HepG2 (cell line): ENCODE results near the gene CCND1. TPM values are rescaled to one million over a fixed set of nuclear protein-coding genes. Genes with fewer than 3 reads are reported as not detected.

Experiments used
- ARHGAP35 ChIP-seq: sonication (generic); formaldehyde crosslinking; IDR thresholded peaks from 2 replicates; pipeline ENCODE4 v1.9.0; 2022; ENCODE audit warnings: mild to moderate bottlenecking, inconsistent platforms, moderate library complexity, missing genetic modification reagents, borderline replicate concordance
- ASH2L ChIP-seq: fragments of 300-600, 200-600 bp; sonication (generic); IDR thresholded peaks from 2 replicates; pipeline ENCODE4 v1.7.0; 2017; ENCODE audit warnings: low read depth, mild to moderate bottlenecking, moderate library complexity, mixed read lengths, low read length; ENCODE audit not compliant: insufficient read length
- CEBPG ChIP-seq: IDR thresholded peaks from 2 replicates; pipeline ENCODE4 v1.6.1; 2016
- FOSL2 ChIP-seq: sonication (generic); formaldehyde crosslinking; IDR thresholded peaks from 2 replicates; pipeline ENCODE4 v1.4.0; 2020; ENCODE audit warnings: missing genetic modification reagents
- HCFC1 ChIP-seq: fragments of 150-350 bp; IDR thresholded peaks from 2 replicates; pipeline ENCODE4 v1.6.1; 2014; ENCODE audit warnings: low read depth, low read length
- HMGA1 ChIP-seq: sonication (generic); formaldehyde crosslinking; conservative IDR thresholded peaks from 2 replicates; pipeline ENCODE4 v1.4.0; 2020; ENCODE audit warnings: missing genetic modification reagents
- IKZF4 ChIP-seq: sonication (generic); formaldehyde crosslinking; IDR thresholded peaks from 2 replicates; pipeline ENCODE4 v1.5.1; 2020; ENCODE audit warnings: borderline replicate concordance, mild to moderate bottlenecking, low read depth, missing genetic modification reagents; ENCODE audit errors: not compliant biosample characterization
- PBX3 ChIP-seq: sonication (generic); formaldehyde crosslinking; IDR thresholded peaks from 2 replicates; pipeline ENCODE4 v1.8.1; 2023; ENCODE audit warnings: missing genetic modification reagents, inconsistent platforms, borderline replicate concordance
- PREB ChIP-seq: sonication (generic); formaldehyde crosslinking; IDR thresholded peaks from 2 replicates; pipeline ENCODE4 v1.4.0; 2020; ENCODE audit warnings: missing genetic modification reagents
- PRMT3 ChIP-seq: sonication (generic); formaldehyde crosslinking; IDR thresholded peaks from 2 replicates; pipeline ENCODE4 v1.8.1; 2022; ENCODE audit warnings: low read depth, mild to moderate bottlenecking, moderate library complexity, missing genetic modification reagents, borderline replicate concordance
- RXRB ChIP-seq: IDR thresholded peaks from 2 replicates; pipeline ENCODE4 v1.6.1; 2016; ENCODE audit warnings: borderline replicate concordance, missing genetic modification reagents, missing compliant biosample characterization
- SMARCE1 ChIP-seq: fragments of 450-650 bp; IDR thresholded peaks from 2 replicates; pipeline ENCODE4 v1.6.1; 2017; ENCODE audit warnings: borderline replicate concordance
- SNAPC2 ChIP-seq: sonication (generic); formaldehyde crosslinking; IDR thresholded peaks from 2 replicates; pipeline ENCODE4 v1.8.1; 2022; ENCODE audit warnings: mild to moderate bottlenecking, missing genetic modification reagents
- TCF7 ChIP-seq: sonication (generic); IDR thresholded peaks from 2 replicates; pipeline ENCODE4 v1.6.1; 2016; ENCODE audit warnings: antibody characterized with exemption, low read depth
- TOE1 ChIP-seq: sonication (generic); formaldehyde crosslinking; IDR thresholded peaks from 2 replicates; pipeline ENCODE4 v1.4.0; 2020; ENCODE audit warnings: mild to moderate bottlenecking, missing genetic modification reagents
- ZFP36L2 ChIP-seq: sonication (generic); formaldehyde crosslinking; IDR thresholded peaks from 2 replicates; pipeline ENCODE4 v1.4.0; 2020; ENCODE audit warnings: missing genetic modification reagents
- ZMYM3 ChIP-seq: sonication (generic); formaldehyde crosslinking; IDR thresholded peaks from 2 replicates; pipeline ENCODE4 v1.5.1; 2020; ENCODE audit warnings: mild to moderate bottlenecking, missing genetic modification reagents
- ZNF205 ChIP-seq: IDR thresholded peaks from 2 replicates; pipeline ENCODE4 v1.6.1; 2018; ENCODE audit warnings: missing biosample characterization, missing genetic modification reagents
- ZNF260 ChIP-seq: sonication (generic); formaldehyde crosslinking; IDR thresholded peaks from 2 replicates; pipeline ENCODE4 v1.4.0; 2020; ENCODE audit warnings: missing genetic modification reagents, low read depth, mild to moderate bottlenecking, borderline replicate concordance
- ZNF382 ChIP-seq: sonication (generic); formaldehyde crosslinking; IDR thresholded peaks from 2 replicates; pipeline ENCODE4 v1.5.0; 2020; ENCODE audit warnings: missing genetic modification reagents, mild to moderate bottlenecking, borderline replicate concordance
- ZNF724P ChIP-seq: sonication (generic); formaldehyde crosslinking; IDR thresholded peaks from 2 replicates; pipeline ENCODE4 v1.8.0; 2022; ENCODE audit warnings: missing genetic modification reagents, borderline replicate concordance
- ZNF766 ChIP-seq: sonication (generic); formaldehyde crosslinking; IDR thresholded peaks from 2 replicates; pipeline ENCODE4 v1.5.0; 2020; ENCODE audit warnings: missing genetic modification reagents, borderline replicate concordance
- ZSCAN12 ChIP-seq: sonication (generic); formaldehyde crosslinking; IDR thresholded peaks from 2 replicates; pipeline ENCODE4 v1.9.0; 2021; ENCODE audit warnings: mild to moderate bottlenecking, missing genetic modification reagents
- polyA plus RNA-seq, 8 experiments: library from polyadenylated mRNA; depleted of rRNA in 3 of 8; stranded (reverse) in 7 of 8; unstranded in 1 of 8; fragments of >200 nt; fragmentation: Illumina TruSeq in 4 of 8; extraction: Trizol in 4 of 8; gene quantifications; 2 replicates each; pipeline versions ENCODE4 v1.2.1 to v1.2.3, GENCODE V29; 2011 to 2016; ENCODE audit warnings: low read depth in 4 of 8, missing spikeins in 1 of 8, mixed read lengths in 1 of 8; ENCODE audit not compliant: insufficient read depth in 1 of 8
- total RNA-seq, 5 experiments: library from RNA; depleted of rRNA; stranded (reverse); fragments of >200 nt; fragmentation: Illumina TruSeq; extraction: Trizol; gene quantifications; 2 replicates each; pipeline ENCODE4 v1.2.3, GENCODE V29; 2016; ENCODE audit warnings: low read depth in 1 of 5
- TF ChIP-seq, protein P1 (sequence below): sonication (generic); formaldehyde crosslinking; IDR thresholded peaks from 2 replicates; pipeline ENCODE4 v1.4.0; 2020; ENCODE audit warnings: missing genetic modification reagents
- TF ChIP-seq, protein P2 (sequence below): sonication (generic); formaldehyde crosslinking; IDR thresholded peaks from 2 replicates; pipeline ENCODE4 v1.8.0; 2022; ENCODE audit warnings: missing genetic modification reagents, mild to moderate bottlenecking, moderate library complexity, borderline replicate concordance

Gene CCND1
- total and polyA plus RNA-seq, 2 of the 13 experiments (the other 11 are each of a cell fraction or from before 2014, with no cell fraction given) = 107 to 136 TPM

DNA sequence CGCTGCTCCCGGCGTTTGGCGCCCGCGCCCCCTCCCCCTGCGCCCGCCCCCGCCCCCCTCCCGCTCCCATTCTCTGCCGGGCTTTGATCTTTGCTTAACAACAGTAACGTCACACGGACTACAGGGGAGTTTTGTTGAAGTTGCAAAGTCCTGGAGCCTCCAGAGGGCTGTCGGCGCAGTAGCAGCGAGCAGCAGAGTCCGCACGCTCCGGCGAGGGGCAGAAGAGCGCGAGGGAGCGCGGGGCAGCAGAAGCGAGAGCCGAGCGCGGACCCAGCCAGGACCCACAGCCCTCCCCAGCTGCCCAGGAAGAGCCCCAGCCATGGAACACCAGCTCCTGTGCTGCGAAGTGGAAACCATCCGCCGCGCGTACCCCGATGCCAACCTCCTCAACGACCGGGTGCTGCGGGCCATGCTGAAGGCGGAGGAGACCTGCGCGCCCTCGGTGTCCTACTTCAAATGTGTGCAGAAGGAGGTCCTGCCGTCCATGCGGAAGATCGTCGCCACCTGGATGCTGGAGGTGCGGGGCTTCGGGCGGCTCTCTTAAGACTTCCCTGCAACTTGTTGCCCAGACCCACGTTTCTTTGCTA lies at the start of gene CCND1 (continued):
- TF ChIP-seq, protein P1, sequence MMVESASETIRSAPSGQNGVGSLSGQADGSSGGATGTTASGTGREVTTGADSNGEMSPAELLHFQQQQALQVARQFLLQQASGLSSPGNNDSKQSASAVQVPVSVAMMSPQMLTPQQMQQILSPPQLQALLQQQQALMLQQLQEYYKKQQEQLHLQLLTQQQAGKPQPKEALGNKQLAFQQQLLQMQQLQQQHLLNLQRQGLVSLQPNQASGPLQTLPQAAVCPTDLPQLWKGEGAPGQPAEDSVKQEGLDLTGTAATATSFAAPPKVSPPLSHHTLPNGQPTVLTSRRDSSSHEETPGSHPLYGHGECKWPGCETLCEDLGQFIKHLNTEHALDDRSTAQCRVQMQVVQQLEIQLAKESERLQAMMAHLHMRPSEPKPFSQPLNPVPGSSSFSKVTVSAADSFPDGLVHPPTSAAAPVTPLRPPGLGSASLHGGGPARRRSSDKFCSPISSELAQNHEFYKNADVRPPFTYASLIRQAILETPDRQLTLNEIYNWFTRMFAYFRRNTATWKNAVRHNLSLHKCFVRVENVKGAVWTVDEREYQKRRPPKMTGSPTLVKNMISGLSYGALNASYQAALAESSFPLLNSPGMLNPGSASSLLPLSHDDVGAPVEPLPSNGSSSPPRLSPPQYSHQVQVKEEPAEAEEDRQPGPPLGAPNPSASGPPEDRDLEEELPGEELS (CRISPR knock-in tag) = peak; percentile 68
- no peak for TF ChIP-seq ZMYM3
- 0 out of 2 replicates have a peak, but pooled peaks have one; percentile 52 for TF ChIP-seq PREB (CRISPR knock-in tag)
- no peak for TF ChIP-seq ZFP36L2
- TF ChIP-seq ZNF205 (CRISPR knock-in tag) = no peak
- TF ChIP-seq ZNF766 = peak; percentile 81; the same call in 1 of the 2 replicates
- TF ChIP-seq ASH2L = peak; percentile 70
- no peak for TF ChIP-seq ZSCAN12
- TF ChIP-seq ZNF260 (CRISPR knock-in tag) = no peak
- TF ChIP-seq, protein P2, sequence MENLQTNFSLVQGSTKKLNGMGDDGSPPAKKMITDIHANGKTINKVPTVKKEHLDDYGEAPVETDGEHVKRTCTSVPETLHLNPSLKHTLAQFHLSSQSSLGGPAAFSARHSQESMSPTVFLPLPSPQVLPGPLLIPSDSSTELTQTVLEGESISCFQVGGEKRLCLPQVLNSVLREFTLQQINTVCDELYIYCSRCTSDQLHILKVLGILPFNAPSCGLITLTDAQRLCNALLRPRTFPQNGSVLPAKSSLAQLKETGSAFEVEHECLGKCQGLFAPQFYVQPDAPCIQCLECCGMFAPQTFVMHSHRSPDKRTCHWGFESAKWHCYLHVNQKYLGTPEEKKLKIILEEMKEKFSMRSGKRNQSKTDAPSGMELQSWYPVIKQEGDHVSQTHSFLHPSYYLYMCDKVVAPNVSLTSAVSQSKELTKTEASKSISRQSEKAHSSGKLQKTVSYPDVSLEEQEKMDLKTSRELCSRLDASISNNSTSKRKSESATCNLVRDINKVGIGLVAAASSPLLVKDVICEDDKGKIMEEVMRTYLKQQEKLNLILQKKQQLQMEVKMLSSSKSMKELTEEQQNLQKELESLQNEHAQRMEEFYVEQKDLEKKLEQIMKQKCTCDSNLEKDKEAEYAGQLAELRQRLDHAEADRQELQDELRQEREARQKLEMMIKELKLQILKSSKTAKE (CRISPR knock-in tag) = no peak
- no peak for TF ChIP-seq SNAPC2 (CRISPR knock-in tag)
- TF ChIP-seq ZNF382 (CRISPR knock-in tag) = no peak
- no peak for TF ChIP-seq IKZF4 (CRISPR knock-in tag)
- TF ChIP-seq HMGA1 = no peak
- TF ChIP-seq TOE1 (CRISPR knock-in tag) = peak; percentile 55; the same call in 1 of the 2 replicates
- no peak for TF ChIP-seq PBX3
- TF ChIP-seq TCF7 = peak; percentile 81
- no peak for TF ChIP-seq ARHGAP35
- no peak for TF ChIP-seq HCFC1
- TF ChIP-seq SMARCE1 = no peak
- TF ChIP-seq FOSL2 (CRISPR knock-in tag) = peak; percentile 51
- TF ChIP-seq ZNF724P (CRISPR knock-in tag) = no peak
- TF ChIP-seq CEBPG (CRISPR knock-in tag) = peak; percentile 53
- TF ChIP-seq RXRB (CRISPR knock-in tag) = peak; percentile 37; the same call in 1 of the 2 replicates
- TF ChIP-seq PRMT3 (CRISPR knock-in tag) = no peak
